Head of caudate nucleus (tissue), 42 donors: ENCODE data around the gene SPACA7.
A peak's percentile ranks its signal among the peaks of the same experiment; 100 is the strongest.

Source experiments
- DNase-seq, 42 donors: peaks; one replicate each; pipeline versions ENCODE4 v3.0.0 to v3.0.0-alpha.2; 2020 to 2021; ENCODE audit warnings: mixed read lengths in 7 of 42
- intact Hi-C: fragments of 100-400 bp; cut with DNase I; formaldehyde crosslinking; loops from one replicate; pipeline ENCODE4 v1.15.0; 2022

Gene SPACA7, protein sequence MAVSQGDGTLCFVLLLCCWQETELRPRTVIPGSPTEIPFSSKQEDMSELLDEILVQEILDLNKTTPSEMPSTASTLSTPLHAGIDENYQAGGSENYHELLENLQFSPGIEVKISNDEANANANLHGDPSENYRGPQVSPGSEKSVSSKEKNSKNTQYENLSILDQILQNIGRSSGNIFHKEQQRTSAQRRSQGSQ

GRCh38 chr13:112376050-112376681 is at the start of gene SPACA7:
TSS of gene SPACA7 (plus strand) at chr13:112376355. CDS start at chr13:112376386, 31 bp downstream.
- intact Hi-C loops = no loop called here
- no peak for DNase-seq

DNA sequence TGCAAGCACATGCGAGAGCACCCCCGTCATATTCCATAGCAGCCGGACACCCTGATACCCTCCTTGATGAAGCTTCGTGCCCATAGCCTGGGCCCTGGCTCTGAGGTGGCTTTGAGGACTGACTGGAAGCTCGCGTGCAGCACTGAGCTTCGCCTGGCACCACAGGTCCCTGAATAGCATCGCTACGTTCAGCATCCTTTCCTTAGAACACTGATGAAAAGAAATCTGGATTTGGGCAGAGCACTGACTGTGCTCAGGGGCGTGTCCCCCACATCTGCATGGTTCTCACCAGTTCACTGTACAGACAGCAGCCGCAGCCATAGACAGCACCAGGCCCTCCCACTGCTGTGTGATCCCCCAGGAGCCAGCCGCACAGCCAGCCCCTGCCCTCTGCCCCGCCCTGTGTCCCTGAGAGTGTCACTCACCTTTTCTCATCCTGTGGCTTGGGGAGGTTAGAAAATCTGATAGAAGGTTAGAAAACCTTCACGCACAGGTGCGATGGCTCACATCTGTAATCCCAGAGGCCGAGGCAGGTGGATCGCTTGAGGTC is 49.3 kb upstream of the SPACA7 start:
- DNase-seq = no peak
- intact Hi-C loops = no loop called here

GRCh38 chr13:112328936-112329335 is 47.2 kb upstream of the SPACA7 start:
- DNase-seq = no peak

GRCh38 chr13:112329376-112329775 is 46.8 kb upstream of the SPACA7 start:
- no peak for DNase-seq
- intact Hi-C loops = no loop called here

More at GRCh38 chr13:112328936-112329335, 47.2 kb upstream of the SPACA7 start:
- intact Hi-C loops = no loop called here

- intact Hi-C loops = no loop called here
- no peak for DNase-seq
Observed at GRCh38 chr13:112330066-112330465, 46.1 kb upstream of the SPACA7 start.

DNA sequence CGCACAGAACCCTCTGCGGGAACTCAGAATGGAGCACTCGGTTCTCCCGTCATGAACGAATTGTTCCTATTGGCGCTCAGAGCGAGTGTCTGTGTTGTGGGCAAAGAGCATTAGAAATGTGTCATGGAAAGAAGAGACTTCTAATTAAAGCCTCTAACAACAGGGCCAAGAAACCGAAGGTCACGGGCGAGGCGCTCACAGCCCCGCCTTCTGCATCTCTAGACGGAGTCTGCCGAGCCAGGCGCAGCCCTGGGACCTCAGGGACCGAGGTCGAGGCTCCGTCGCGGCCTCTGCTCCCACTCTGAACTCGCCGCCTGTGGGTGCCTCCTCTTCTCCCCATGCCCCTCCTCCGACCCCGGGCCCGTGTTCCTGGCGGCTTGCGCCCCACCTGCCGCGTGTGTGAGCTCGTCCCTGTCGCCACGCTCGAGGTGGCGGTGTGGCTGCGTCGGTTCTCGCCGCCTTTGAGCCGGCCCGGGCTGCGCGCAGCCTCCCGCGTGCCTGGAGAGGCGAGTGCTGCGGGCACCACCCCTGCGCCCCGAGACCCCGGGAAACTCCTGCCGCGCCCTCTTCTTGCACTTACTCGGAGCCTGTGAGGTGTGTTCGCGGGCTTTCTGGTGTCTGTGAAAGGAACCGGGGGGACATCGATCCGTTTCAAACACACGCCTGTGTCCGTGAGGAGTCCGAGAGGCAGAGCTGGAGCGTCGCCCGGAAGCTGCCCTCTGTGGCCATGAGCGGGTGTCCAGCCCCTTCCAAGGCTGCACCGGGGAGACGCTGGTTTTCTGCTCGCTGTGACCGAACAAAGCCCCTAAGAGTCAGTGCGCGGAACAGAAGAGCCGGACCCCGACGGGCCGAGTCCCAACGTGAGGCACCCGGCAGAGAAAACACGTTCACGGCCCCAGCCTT is 45.4 kb upstream of the SPACA7 start:
- intact Hi-C loops = no loop called here
- no peak for DNase-seq

GRCh38 chr13:112331675-112332074 is 44.5 kb upstream of the SPACA7 start:
- no peak for DNase-seq
- intact Hi-C loops = no loop called here

DNA sequence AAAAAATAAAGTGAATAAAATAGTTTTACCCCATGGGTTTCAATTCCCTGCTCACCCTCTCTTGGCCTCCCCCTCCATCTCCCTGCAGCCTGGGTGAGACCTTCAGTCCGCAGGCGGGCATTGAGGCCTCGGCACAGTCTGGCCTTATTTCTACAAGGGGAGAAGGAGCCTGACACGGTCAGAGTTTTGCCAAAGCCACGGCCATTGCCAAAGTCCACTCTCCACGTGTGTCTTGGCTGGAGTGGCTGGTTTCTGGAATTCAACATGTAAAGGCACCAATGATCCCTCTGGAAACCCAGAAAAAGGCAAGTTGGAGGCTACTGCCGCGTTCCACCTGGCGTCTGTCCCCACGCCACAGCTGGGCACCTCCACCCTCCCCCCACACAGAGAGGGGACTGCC is 43.4 kb upstream of the SPACA7 start:
- DNase-seq = no peak
- intact Hi-C loops = no loop called here

DNA sequence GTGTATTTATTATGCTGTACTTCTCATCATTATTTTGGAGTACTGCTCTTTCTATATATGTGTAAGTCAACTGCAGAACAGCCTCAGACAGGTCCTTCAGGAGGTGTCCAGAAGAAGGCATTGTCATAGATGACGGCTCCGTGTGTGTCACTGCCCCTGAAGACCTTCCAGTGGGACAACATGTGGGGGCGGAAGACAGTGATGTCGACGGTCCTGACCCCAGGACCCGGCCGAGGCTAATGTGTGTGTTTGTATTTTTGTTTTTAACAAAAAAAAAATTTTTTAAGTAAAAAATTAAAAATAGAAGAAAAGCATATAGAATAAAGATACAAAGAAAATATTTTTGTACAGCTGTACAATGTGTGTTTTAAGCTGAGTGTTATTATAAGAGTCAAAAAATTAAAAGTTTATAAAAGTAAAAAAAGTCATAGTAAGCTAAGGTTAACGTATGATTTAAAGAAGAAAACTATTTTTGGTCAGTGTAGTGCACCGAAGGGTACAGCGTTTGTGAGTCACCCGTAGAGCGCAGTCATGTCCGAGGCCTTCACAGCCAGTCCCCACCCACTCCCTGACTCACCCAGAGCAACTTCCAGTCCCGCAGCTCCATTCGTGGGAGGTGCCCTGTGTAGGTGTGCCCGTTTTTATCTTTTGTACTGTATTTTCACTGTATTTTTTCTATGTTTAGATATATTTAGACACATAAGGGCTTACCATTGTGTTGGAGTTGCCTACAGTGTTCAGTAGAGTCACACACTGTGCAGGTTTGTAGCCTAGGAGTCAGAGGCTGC is 42.2 kb upstream of the SPACA7 start:
- intact Hi-C loops = no loop called here
- peak in 33 of 42 donors; percentile 8 to 82 (median 51) for DNase-seq

GRCh38 chr13:112335135-112335534 is 41.0 kb upstream of the SPACA7 start:
- intact Hi-C loops = no loop called here

GRCh38 chr13:112341446-112341845 is 34.7 kb upstream of the SPACA7 start:
- DNase-seq = no peak
- intact Hi-C loops = no loop called here

More at GRCh38 chr13:112335135-112335534, 41.0 kb upstream of the SPACA7 start:
- DNase-seq = no peak

DNA sequence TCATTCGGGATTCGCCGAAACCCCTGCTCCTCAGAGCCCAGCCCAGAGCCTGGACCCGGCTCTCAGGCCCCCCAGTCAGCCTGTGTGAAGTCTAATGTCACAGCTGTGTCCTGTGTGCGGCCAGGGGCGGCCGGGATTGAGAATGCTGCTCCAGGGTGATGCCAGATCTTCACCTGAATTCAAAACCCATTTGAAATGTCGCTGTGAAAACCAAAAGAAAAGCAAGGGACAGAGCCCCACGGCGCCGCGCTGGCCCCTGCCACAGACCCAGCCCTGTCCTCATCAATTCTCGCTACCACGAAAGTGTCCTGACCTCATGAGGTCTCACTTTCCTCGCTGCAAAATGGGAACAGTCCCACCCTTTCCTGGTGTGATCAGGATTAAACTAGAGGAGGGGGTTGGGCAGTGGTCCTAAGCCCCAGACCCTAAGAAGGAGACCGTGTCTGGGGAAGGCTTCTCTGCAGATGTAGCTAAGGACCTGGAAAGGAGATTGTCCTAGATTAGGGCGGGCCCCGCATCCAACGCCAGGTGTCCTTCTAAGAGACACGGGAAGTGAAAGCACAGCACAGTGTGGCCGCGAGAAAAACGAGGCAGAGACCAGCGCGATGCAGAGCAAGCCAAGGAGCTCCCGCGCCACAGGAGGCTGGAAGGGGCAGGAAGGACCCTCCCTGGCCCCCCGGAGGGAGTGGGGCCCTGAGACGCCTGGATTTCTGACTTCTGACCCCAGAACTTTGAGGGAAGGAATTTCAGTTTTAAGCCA is 34.0 kb upstream of the SPACA7 start:
- intact Hi-C loops = no loop called here
- peak in 2 of 42 donors; percentile 12 to 20 for DNase-seq

GRCh38 chr13:112342841-112343361 is 33.3 kb upstream of the SPACA7 start:
- intact Hi-C loops = no loop called here
- DNase-seq = peak in 3 of 42 donors; percentile 13 to 27 (median 22)

DNA sequence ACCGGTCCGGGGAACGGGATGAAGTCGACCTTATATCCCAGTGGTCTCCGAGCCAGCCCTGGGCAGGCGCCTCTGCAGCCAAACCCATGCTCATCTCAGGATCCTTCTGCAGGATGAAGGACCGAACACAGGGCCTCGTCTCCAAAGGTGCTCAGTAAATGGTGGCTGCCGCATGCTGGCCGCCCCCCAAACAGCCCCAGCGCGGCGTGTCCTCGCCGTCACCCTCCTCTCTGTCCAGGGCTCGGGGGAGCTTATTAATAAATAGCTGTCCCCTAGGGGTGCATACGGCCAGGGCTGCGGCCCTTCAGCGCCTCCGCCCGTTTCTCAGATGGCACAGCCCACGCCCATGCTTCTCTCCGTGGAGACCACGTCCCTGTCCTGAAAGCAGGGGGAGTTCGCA is 32.6 kb upstream of the SPACA7 start:
- peak in 1 of 42 donors; percentile 16 for DNase-seq
- intact Hi-C loops = no loop called here

GRCh38 chr13:112345826-112346172 is 30.4 kb upstream of the SPACA7 start:
- intact Hi-C loops = no loop called here
- no peak for DNase-seq

DNA sequence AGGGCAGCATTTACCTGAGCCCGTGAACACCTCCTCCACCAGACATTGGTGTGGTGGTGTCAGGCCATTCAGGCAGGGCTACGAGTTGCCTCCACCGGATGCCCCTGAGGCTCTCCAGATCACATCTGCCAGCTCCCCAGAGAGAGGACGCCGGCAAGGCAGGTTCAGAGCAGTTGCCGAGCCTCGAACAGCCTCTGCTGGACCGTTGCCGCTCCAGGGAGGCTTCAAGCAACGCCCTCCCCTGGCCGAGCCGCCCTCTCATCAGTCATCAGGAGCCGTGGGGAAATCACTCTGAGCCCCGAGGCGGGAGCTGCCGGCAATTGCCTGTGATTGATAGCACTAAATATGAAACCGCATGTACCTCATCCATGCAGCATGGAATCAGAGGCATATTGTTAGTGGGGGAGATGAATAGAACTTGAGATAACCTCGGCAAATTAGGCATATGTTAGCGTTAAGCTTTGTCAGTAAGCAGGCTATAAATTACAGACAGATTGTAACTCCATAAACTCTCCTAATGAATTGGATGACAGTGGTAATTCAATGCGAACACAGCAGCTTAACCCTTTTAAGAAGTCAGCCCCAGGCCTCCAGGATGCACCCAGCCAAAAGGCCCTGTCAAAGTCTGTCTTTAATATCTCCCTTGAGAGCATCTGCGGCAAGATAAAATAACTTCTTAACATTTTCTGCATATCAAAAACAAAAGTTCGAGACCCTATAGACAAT is 29.8 kb upstream of the SPACA7 start:
- DNase-seq = no peak

DNA sequence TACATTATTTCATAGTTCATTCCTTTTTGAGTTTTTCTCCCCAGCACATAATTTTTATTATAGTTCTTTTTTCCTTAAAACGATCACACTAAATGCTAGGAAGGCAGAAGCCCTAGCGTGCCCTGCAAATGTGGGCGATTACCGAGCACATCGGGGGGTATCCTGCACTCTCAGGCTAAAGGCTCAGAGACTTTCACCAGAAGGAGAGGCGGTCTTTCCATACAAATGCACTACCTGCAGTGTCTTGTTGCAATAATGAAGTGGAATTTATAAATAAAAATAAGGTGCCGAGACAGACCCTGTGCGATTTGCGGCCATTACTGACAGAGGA is 29.3 kb upstream of the SPACA7 start:
- no peak for DNase-seq
- intact Hi-C loops = no loop called here

More for the DNA sequence above, 29.8 kb upstream of the SPACA7 start:
- intact Hi-C loops = no loop called here

DNA sequence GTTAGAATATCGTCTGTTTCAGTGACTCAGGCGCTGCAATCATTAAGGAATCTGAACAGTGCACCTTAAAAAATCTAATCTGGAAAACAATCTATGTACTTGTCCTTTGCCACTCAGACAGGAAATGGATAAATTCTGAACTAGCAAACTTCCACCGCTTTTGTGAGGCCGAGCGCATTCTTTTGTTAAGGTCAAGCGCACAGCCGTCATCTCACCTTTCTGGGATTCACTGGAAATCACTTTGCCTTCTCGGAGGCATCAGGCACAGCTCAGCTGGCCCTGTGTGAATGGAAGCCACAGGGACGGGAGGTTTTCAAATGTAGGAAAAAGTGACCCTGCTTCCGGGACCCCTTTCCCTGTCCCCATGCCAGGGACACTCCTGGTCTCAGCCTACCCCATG is 28.2 kb upstream of the SPACA7 start:
- DNase-seq = no peak
- intact Hi-C loops = no loop called here
